Erythroblast (primary cell): Measurements from ENCODE around the gene JAK2.
"Not testable (repeated sequence)": the region's sequence is repeated elsewhere in the genome, so short reads cannot be mapped to it uniquely, and the experiment has no call there.

Source experiments
- DNase-seq, 2 experiments: peaks; one replicate each; lab custom pipeline; 2025; lab: John Stamatoyannopoulos, UW
- GATA1 ChIP-seq: IDR thresholded peaks from 2 replicates; pipeline ENCODE4 v1.6.1; 2011; ENCODE audit warnings: low read depth, mild to moderate bottlenecking, control low read depth, low read length, moderate library complexity
- POLR2A ChIP-seq: IDR thresholded peaks from 2 replicates; pipeline ENCODE4 v1.6.1; 2011; ENCODE audit warnings: mild to moderate bottlenecking, low read length

The JAK2 gene

GRCh38 chr9:4986296-4986695 lies 1.2 kb downstream of the JAK2 start:
- no peak for DNase-seq
- no peak for TF ChIP-seq GATA1

GRCh38 chr9:4986783-4987182 lies 1.7 kb downstream of the JAK2 start:
- TF ChIP-seq GATA1, result no peak
- TF ChIP-seq POLR2A, result no peak
- DNase-seq, result peak; percentile 61

- peak; percentile 81 to 87 for DNase-seq
- no peak for TF ChIP-seq GATA1
- no peak for TF ChIP-seq POLR2A
These were observed 2.9 kb downstream of the JAK2 start for GRCh38 chr9:4987961-4988421.

DNA sequence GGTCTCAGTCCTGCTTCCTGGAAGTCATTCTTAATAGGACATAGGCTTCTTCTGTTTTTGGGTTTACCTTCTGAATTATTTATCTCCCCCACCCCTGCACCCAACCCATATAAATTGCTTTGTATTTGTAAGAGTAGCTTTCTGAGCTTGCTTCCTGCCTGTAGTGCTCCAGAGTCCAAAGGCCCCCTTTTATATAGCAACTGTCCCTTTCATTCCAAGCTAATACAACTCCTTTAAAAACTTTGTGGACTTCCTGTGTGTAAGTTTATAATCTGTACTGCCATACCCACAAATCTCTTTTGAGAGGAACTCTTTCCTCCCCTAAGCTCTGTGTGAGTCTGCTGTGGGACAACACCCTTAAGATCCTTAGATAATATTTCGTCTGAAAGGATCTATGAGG lies 7.8 kb downstream of the JAK2 start:
- no peak for TF ChIP-seq POLR2A
- no peak for TF ChIP-seq GATA1
- DNase-seq, result no peak

GRCh38 chr9:4994166-4994890 lies 9.3 kb downstream of the JAK2 start:
- TF ChIP-seq GATA1 (no peak), POLR2A (no peak)
- no peak for DNase-seq

GRCh38 chr9:4997196-4997595 lies 12.1 kb downstream of the JAK2 start:
- DNase-seq, result no peak
- TF ChIP-seq POLR2A (no peak), GATA1 (no peak)

GRCh38 chr9:4997631-4998030 lies 12.6 kb downstream of the JAK2 start:
- DNase-seq, result no peak
- TF ChIP-seq POLR2A (no peak), GATA1 (no peak)

- DNase-seq, result no peak
- TF ChIP-seq POLR2A (no peak), GATA1 (no peak)
These were observed 17.7 kb downstream of the JAK2 start for GRCh38 chr9:5002811-5003210.

DNA sequence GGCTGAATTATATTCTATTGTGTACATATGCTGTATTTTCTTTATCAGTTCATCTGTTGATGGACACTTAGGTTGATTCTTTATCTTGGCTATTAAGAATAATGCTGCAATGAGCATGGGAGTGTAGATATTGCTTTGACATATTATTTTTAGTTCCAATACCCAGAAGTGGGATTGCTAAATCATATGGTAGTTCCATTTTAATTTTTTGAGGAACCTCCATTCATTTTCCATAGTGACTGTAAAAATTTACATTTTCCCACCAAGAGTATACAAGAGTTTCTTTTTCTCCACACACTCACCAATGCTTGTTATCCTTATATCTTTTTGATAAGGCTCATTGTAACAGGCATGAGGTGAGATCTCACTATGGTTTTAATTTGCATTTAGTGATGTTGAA lies 19.4 kb downstream of the JAK2 start:
- DNase-seq, result no peak
- TF ChIP-seq GATA1 (no peak), POLR2A (no peak)

GRCh38 chr9:5008202-5008601 lies 23.1 kb downstream of the JAK2 start:
- DNase-seq, result no peak

GRCh38 chr9:5013374-5013773 lies 28.3 kb downstream of the JAK2 start:
- no peak for TF ChIP-seq GATA1
- no peak for TF ChIP-seq POLR2A
- no peak for DNase-seq

More at GRCh38 chr9:5008202-5008601, 23.1 kb downstream of the JAK2 start:
- no peak for TF ChIP-seq POLR2A

GRCh38 chr9:5015934-5016333 lies 30.9 kb downstream of the JAK2 start:
- TF ChIP-seq GATA1, result no peak
- TF ChIP-seq POLR2A, result no peak
- DNase-seq, result no peak

GRCh38 chr9:5025416-5025815 lies 40.3 kb downstream of the JAK2 start:
- TF ChIP-seq POLR2A (no peak), GATA1 (no peak)
- peak in 1 of 2 experiments; percentile 4 for DNase-seq

DNA sequence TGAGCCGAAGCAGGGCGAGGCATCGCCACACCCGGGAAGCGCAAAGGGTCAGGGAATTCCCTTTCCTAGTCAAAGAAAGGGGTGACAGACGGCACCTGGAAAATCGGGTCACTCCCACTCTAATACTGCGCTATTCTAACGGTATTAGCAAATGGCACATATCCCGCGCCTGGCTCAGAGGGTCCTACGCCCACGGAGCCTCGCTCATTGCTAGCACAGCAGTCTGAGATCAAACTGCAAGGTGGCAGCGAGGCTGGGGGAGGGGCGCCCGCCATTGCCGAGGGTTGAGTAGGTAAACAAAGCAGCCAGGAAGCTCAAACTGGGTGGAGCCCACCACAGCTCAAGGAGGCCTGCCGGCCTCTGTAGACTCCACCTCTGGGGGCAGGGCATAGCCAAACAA lies 46.9 kb downstream of the JAK2 start:
- DNase-seq, result not testable (repeated sequence)

DNA sequence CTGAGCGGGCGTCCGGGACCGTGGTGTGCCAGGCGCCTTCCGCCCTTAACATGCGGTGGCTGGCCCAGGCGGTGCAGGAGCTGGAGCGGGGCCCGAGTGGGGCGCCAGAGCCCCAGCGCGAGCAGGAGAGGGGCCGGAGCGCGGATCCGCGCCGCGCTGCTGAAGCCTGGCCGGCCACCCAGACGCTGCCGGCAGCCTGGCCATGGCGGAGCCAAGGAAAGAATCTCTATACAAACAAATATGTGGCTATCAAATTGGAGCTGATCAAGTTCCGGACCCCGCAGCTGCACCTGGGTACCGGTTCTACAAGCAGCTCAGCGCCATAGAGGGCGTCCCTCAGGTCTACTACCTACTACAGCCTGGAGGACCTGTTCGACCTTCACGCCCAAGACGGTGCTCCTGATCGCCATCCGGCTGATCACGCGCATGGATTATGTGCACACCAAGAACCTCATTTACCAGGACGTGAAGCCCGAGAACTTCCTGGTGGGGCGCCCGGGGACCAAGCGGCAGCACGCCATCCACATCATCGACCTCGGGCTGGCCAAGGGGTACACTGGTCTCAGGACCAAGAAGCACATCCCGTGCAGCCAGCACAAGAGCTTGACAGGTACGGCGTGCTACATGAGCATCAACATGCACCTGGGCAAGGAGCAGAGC lies 55.8 kb downstream of the JAK2 start:
- no peak for DNase-seq

More for the DNA sequence above, 55.8 kb downstream of the JAK2 start:
- no peak for TF ChIP-seq GATA1
- TF ChIP-seq POLR2A, result no peak
